Endothelial cell of umbilical vein (primary cell): ENCODE measurements around the gene NAXD. TPM values are rescaled to one million over a fixed set of nuclear protein-coding genes. Genes with fewer than 3 reads are reported as not detected.

Source experiments
- BruUV-seq: library from RNA; stranded (reverse); fragments of 400-500 nt; replicated peaks from 2 replicates; lab custom pipeline; 2021; lab: Mats Ljungman, UMichigan
- CTCF ChIA-PET: fragments of 300-600, 350-600 bp; sonication (Branson Sonifier 250); formaldehyde crosslinking; loops from one replicate; lab custom pipeline; 2021; ENCODE audit warnings: antibody characterized with exemption, inconsistent platforms; lab: Charles Lee
- POLR2A ChIA-PET: fragments of 300-600, 350-600 bp; sonication (Branson Sonifier 250); formaldehyde crosslinking; loops from one replicate; lab custom pipeline; 2021; ENCODE audit warnings: antibody characterized with exemption, inconsistent platforms; lab: Charles Lee
- DNase-seq: peaks from one replicate; pipeline ENCODE4 v3.0.0-alpha.2; 2011; ENCODE audit warnings: low read depth, low spot score
- FAIRE-seq: peaks from 2 replicates; lab custom pipeline; 2011; peaks lifted over from hg19 to GRCh38; lab: Jason Lieb, UNC
- H2AFZ ChIP-seq: 2 replicates; pipeline ENCODE4 v1.6.0; 2012; ENCODE audit warnings: low read depth, low read length, control low read depth, inconsistent platforms
- H3K27ac ChIP-seq: 2 replicates; pipeline ENCODE4 v1.5.1; 2011; ENCODE audit warnings: low read depth, mild to moderate bottlenecking, control low read depth, low read length, moderate library complexity; ENCODE audit not compliant: insufficient read depth
- H3K27me3 ChIP-seq, 2 experiments: 2 replicates each; pipeline versions ENCODE4 v1.6.0 to v1.6.1; 2011; ENCODE audit warnings: low read length in 2 of 2, mixed read lengths in 1 of 2; ENCODE audit not compliant: control insufficient read depth in 2 of 2, insufficient read depth in 2 of 2
- H3K36me3 ChIP-seq, 2 experiments: 2 replicates in 1 of 2; 3 replicates in 1 of 2; pipeline ENCODE4 v1.5.1; 2011; ENCODE audit warnings: low read length in 2 of 2, mild to moderate bottlenecking in 1 of 2, moderate library complexity in 1 of 2; ENCODE audit not compliant: control insufficient read depth in 2 of 2, insufficient read depth in 2 of 2; ENCODE audit errors: extremely low read depth in 1 of 2
- H3K4me1 ChIP-seq: 3 replicates; pipeline ENCODE4 v1.5.1; 2011; ENCODE audit warnings: mild to moderate bottlenecking, low read length; ENCODE audit not compliant: control insufficient read depth, insufficient read depth; ENCODE audit errors: extremely low read depth
- H3K4me2 ChIP-seq: 2 replicates; pipeline ENCODE4 v1.6.1; 2011; ENCODE audit warnings: low read length, control low read depth, mixed read lengths; ENCODE audit not compliant: insufficient read depth
- H3K4me3 ChIP-seq, 3 experiments: fragments of 200-600 bp in 1 of 3; sonication (generic), shearing (Covaris generic) in 1 of 3; replicated peaks in 1 of 3; 2 replicates each; pipeline ENCODE4 v1.5.1; 2011 to 2016; ENCODE audit warnings: control low read depth in 3 of 3, low read length in 3 of 3, mild to moderate bottlenecking in 2 of 3, inconsistent platforms in 1 of 3, low read depth in 1 of 3, moderate library complexity in 1 of 3; ENCODE audit not compliant: insufficient read depth in 1 of 3
- H3K79me2 ChIP-seq: 2 replicates; pipeline ENCODE4 v1.6.0; 2012; ENCODE audit warnings: low read length, inconsistent platforms; ENCODE audit not compliant: control insufficient read depth, insufficient read depth
- H3K9ac ChIP-seq: replicated peaks from 2 replicates; pipeline ENCODE3; 2011; ENCODE audit warnings: low read length, control low read depth; ENCODE audit not compliant: insufficient read depth; ENCODE audit errors: extremely low read depth
- H3K9me1 ChIP-seq: replicated peaks from 3 replicates; pipeline ENCODE4 v1.6.0; 2011; ENCODE audit warnings: mild to moderate bottlenecking, low read length; ENCODE audit not compliant: control insufficient read depth, insufficient read depth; ENCODE audit errors: extremely low read depth
- H3K9me3 ChIP-seq: replicated peaks from 2 replicates; pipeline ENCODE4 v1.5.1; 2012; ENCODE audit warnings: low read length, inconsistent platforms; ENCODE audit not compliant: control insufficient read depth, insufficient read depth
- H4K20me1 ChIP-seq: replicated peaks from 2 replicates; pipeline ENCODE3; 2011; ENCODE audit warnings: mild to moderate bottlenecking, low read length; ENCODE audit not compliant: control insufficient read depth, insufficient read depth; ENCODE audit errors: extremely low read depth
- CTCF ChIP-seq, 2 donors: IDR thresholded peaks; 1 replicate in 1 of 2; 2 replicates in 1 of 2; pipeline ENCODE4 v1.5.1; 2011; ENCODE audit warnings: low read length in 2 of 2, mild to moderate bottlenecking in 2 of 2, moderate library complexity in 2 of 2, control low read depth in 1 of 2, inconsistent platforms in 1 of 2, low read depth in 1 of 2; ENCODE audit not compliant: insufficient read depth in 1 of 2; ENCODE audit errors: extremely low read depth in 1 of 2
- EZH2 ChIP-seq: IDR thresholded peaks from 2 replicates; pipeline ENCODE4 v1.6.1; 2012; ENCODE audit warnings: borderline replicate concordance, low read depth, mild to moderate bottlenecking, moderate library complexity, low read length, inconsistent platforms; ENCODE audit not compliant: severe bottlenecking
- FOS ChIP-seq: IDR thresholded peaks from 2 replicates; pipeline ENCODE4 v1.6.1; 2011; ENCODE audit warnings: mild to moderate bottlenecking, low read length, moderate library complexity, borderline replicate concordance; ENCODE audit not compliant: insufficient read depth
- GATA2 ChIP-seq: IDR thresholded peaks from 2 replicates; pipeline ENCODE4 v1.7.0; 2011; ENCODE audit warnings: low read depth, mild to moderate bottlenecking, moderate library complexity, mixed read lengths, low read length; ENCODE audit not compliant: insufficient read length, insufficient read depth
- JUN ChIP-seq: IDR thresholded peaks from 2 replicates; pipeline ENCODE4 v1.6.1; 2011; ENCODE audit warnings: borderline replicate concordance, low read depth; ENCODE audit not compliant: insufficient read length, insufficient read depth
- MYC ChIP-seq: IDR thresholded peaks from one replicate; pipeline ENCODE4 v1.6.1; 2011; ENCODE audit warnings: mild to moderate bottlenecking, low read depth, low read length
- dilution Hi-C: fragments of 300-500 bp; cut with MboI; formaldehyde crosslinking; loops from one replicate; pipeline ENCODE4 v1.15.0; 2019; ENCODE audit warnings: low sequenced_read_pairs; ENCODE audit not compliant: extremely low pct_ligation_motif_present
- intact Hi-C: fragments of 100-400 bp; cut with micrococcal nuclease; formaldehyde crosslinking; loops from one replicate; pipeline ENCODE4 v1.10.0; 2022
- polyA plus RNA-seq, 4 experiments: library from polyadenylated mRNA; depleted of rRNA in 3 of 4; stranded (reverse) in 3 of 4; unstranded in 1 of 4; fragments of >200 nt; gene quantifications; 2 replicates each; pipeline versions ENCODE4 v1.2.1 to v1.2.3, GENCODE V29; 2011 to 2012; ENCODE audit warnings: missing spikeins in 1 of 4
- total RNA-seq: library from RNA; stranded (reverse); gene quantifications from 2 replicates; pipeline ENCODE4 v1.2.3, GENCODE V29; 2021

Gene NAXD
- total and polyA plus RNA-seq, 2 donors (not counting 3 experiments of a cell fraction or from before 2014, with no cell fraction given): 19.9 to 42.9 TPM

- TF ChIP-seq CTCF (IDR thresholded peaks at IDR 0.05; ENCODE audit: extremely low read depth in 1 of 2, insufficient read depth in 1 of 2, low read depth in 1 of 2, low read length in 2 of 2) (no peak), FOS (no peak), EZH2 (no peak), GATA2 (no peak), JUN (no peak), MYC (no peak)
- Histone ChIP-seq H3K27me3 (no peaks in the 10 kb centered on the region), H3K9me3 (no peaks in the 10 kb centered on the region), H3K79me2 (peaks cover 87% of the 10 kb centered on the region), H3K4me2 (no peak overlapping the region), H4K20me1 (no peaks in the 10 kb centered on the region), H3K9me1 (no peaks in the 10 kb centered on the region), H2AFZ (no peak overlapping the region), H3K4me3 (no peak overlapping the region), H3K27ac (no peak overlapping the region), H3K36me3 (peaks cover 5 to 13% of the 10 kb centered on the region in 2 experiments), H3K4me1 (peaks cover 17% of the 10 kb centered on the region), H3K9ac (no peak overlapping the region)
- intact Hi-C loops (no loop called here), dilution Hi-C loops (no loop called here)
- ChIA-PET POLR2A (interaction anchor here (1.3 kb wide), 1 partner anchor 92 kb away, joined by 4 read pairs; no protein-coding TSS in a partner anchor), CTCF (no interaction called here)
- no peak for FAIRE-seq
- DNase-seq: no peak
- no TSS peak for BruUV-seq
Observed at GRCh38 chr13:110620596-110620995, 5.3 kb downstream of the NAXD start.
